HAP-1 (cell line): ENCODE measurements around the gene NDUFB11.

Source experiments
- DNase-seq, 2 experiments: peaks; one replicate each; pipeline ENCODE4 v3.0.0-alpha.2; 2016 to 2020; ENCODE audit warnings: low spot score in 2 of 2
- H3K27me3 ChIP-seq: fragments of 250-450 bp; sonication (Bioruptor Pico); 2 replicates; pipeline ENCODE4 v1.5.1; 2020; ENCODE audit warnings: low read depth, mild to moderate bottlenecking, moderate library complexity
- H3K36me3 ChIP-seq: fragments of 250-450 bp; sonication (Bioruptor Pico); replicated peaks from 2 replicates; pipeline ENCODE4 v1.5.1; 2020; ENCODE audit warnings: mild to moderate bottlenecking
- H3K4me1 ChIP-seq: fragments of 250-450 bp; sonication (Bioruptor Pico); 2 replicates; pipeline ENCODE4 v1.5.1; 2020; ENCODE audit warnings: mild to moderate bottlenecking
- H3K4me3 ChIP-seq: fragments of 250-450 bp; sonication (Bioruptor Pico); 2 replicates; pipeline ENCODE4 v1.5.1; 2020; ENCODE audit warnings: mild to moderate bottlenecking, moderate library complexity
- H3K9me3 ChIP-seq: fragments of 250-450 bp; sonication (Bioruptor Pico); 2 replicates; pipeline ENCODE4 v1.5.1; 2020; ENCODE audit warnings: mild to moderate bottlenecking, moderate library complexity
- in situ Hi-C: fragments of 300-500 bp; cut with MboI; formaldehyde crosslinking; loops from 3 replicates; pipeline ENCODE4 v1.14.3; 2020; ENCODE audit warnings: low sequenced_read_pairs, inconsistent platforms, mixed read lengths

Gene NDUFB11

GRCh38 chrX:47170861-47171692, 26.6 kb upstream of the NDUFB11 start:
- peaks cover 72% of the 10 kb centered on the region for H3K36me3 ChIP-seq
- no peak for DNase-seq
- H3K4me3 ChIP-seq, result no peak overlapping the region
- H3K27me3 ChIP-seq, result no peaks in the 10 kb centered on the region
- H3K4me1 ChIP-seq, result no peaks in the 10 kb centered on the region
- in situ Hi-C loops, result no loop called here
- H3K9me3 ChIP-seq, result no peaks in the 10 kb centered on the region

- Histone ChIP-seq H3K4me3 (no peak overlapping the region), H3K36me3 (peaks cover 64% of the 10 kb centered on the region), H3K27me3 (no peaks in the 10 kb centered on the region), H3K9me3 (no peaks in the 10 kb centered on the region), H3K4me1 (no peaks in the 10 kb centered on the region)
- DNase-seq, result no peak
- in situ Hi-C loops, result no loop called here
These were observed 25.4 kb upstream of the NDUFB11 start for GRCh38 chrX:47169726-47170515.

- Histone ChIP-seq H3K36me3 (peaks cover 58% of the 10 kb centered on the region), H3K9me3 (no peaks in the 10 kb centered on the region), H3K4me3 (no peak overlapping the region), H3K27me3 (no peaks in the 10 kb centered on the region), H3K4me1 (no peaks in the 10 kb centered on the region)
- in situ Hi-C loops, result no loop called here
- no peak for DNase-seq
These were observed 24.8 kb upstream of the NDUFB11 start for GRCh38 chrX:47169273-47169672.

DNA sequence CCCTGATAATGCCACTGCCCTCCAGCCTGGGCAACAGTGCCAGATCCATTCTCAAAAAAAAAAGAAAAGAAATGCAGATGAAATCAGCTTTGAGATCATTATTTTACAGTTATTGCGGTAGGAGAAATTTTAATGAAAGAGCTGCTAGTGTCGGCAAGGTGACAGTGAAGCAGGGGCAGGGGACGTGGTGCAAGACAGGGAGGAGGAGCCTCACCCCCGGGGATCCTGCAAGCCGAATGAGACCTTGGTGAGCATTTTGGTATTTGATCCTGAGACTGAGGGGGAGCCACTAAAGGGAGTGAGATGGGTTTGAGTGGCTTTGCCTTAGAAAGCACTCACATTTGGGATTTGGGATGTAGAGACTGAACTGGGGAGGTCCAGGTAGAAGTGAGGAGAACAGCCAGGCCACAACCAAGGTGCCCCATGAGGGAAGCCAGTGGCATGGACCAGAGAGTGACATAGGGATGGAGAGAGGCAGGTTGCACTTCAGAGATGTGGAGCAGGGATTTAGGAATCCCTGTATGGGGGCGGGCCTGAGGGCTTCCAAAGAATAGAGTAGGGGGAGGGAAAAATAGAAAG, 24.1 kb upstream of the NDUFB11 start:
- Histone ChIP-seq H3K36me3 (peaks cover 52% of the 10 kb centered on the region), H3K4me3 (no peak overlapping the region), H3K4me1 (no peaks in the 10 kb centered on the region), H3K9me3 (no peaks in the 10 kb centered on the region), H3K27me3 (no peaks in the 10 kb centered on the region)
- in situ Hi-C loops, result no loop called here
- DNase-seq, result no peak

GRCh38 chrX:47166126-47166525, 21.6 kb upstream of the NDUFB11 start:
- no peaks in the 10 kb centered on the region for H3K9me3 ChIP-seq
- no peak overlapping the region for H3K4me3 ChIP-seq
- in situ Hi-C loops, result no loop called here
- no peaks in the 10 kb centered on the region for H3K27me3 ChIP-seq
- DNase-seq, result no peak
- H3K36me3 ChIP-seq, result peaks cover 43% of the 10 kb centered on the region
- H3K4me1 ChIP-seq, result no peaks in the 10 kb centered on the region

GRCh38 chrX:47164420-47164819, 19.9 kb upstream of the NDUFB11 start:
- Histone ChIP-seq H3K27me3 (no peaks in the 10 kb centered on the region), H3K9me3 (no peaks in the 10 kb centered on the region), H3K4me1 (no peaks in the 10 kb centered on the region), H3K36me3 (peaks cover 28% of the 10 kb centered on the region), H3K4me3 (no peak overlapping the region)
- no peak for DNase-seq
- in situ Hi-C loops, result no loop called here

- no peak for DNase-seq
- no peaks in the 10 kb centered on the region for H3K9me3 ChIP-seq
- in situ Hi-C loops, result no loop called here
- no peak overlapping the region for H3K4me3 ChIP-seq
- no peaks in the 10 kb centered on the region for H3K4me1 ChIP-seq
- no peaks in the 10 kb centered on the region for H3K27me3 ChIP-seq
- H3K36me3 ChIP-seq, result peaks cover 25% of the 10 kb centered on the region
These were observed 18.6 kb upstream of the NDUFB11 start for GRCh38 chrX:47162927-47163583.

DNA sequence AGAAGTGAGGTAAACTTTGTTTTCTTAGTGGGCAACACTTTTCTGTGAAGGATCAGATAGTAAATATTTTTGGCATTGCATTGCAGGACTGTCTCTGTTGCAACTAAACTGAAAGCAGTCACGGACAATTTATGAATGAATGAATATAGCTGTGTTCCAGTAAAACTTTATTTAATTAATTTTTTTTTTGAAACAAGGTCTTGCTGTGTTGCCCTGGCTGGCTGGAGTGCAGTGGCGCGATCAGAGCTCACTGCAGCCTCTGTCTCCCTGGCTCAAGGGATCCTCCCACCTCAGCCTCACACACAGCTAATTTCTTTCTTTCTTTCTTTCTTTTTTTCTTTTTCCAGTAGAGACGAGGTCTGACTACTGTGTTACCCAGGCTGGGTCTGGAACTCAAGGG, 16.3 kb upstream of the NDUFB11 start:
- in situ Hi-C loops, result no loop called here
- peaks cover 48% of the 10 kb centered on the region for H3K36me3 ChIP-seq

DNA sequence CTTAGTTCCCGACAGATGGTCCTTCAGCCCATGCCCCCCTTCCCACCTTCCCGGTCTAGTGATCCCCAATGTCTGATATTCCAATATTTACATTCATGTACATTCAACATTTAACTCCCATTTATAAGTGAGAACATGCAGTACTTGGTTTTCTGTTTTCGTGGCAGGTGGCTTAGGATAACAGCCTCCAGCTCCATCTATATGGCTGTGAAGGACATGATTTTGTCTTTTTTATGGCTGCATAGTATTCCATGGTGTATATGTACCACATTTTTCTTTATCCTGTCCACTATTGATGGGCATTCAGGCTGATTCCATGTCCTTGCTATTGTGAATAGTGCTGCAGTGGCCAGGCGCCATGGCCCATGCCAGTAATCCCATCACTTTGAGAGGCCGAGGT, 14.3 kb upstream of the NDUFB11 start:
- no peaks in the 10 kb centered on the region for H3K27me3 ChIP-seq
- no peak for DNase-seq
- no peaks in the 10 kb centered on the region for H3K9me3 ChIP-seq
- in situ Hi-C loops, result no loop called here
- H3K36me3 ChIP-seq, result peaks cover 64% of the 10 kb centered on the region
- no peaks in the 10 kb centered on the region for H3K4me1 ChIP-seq
- H3K4me3 ChIP-seq, result no peak overlapping the region

More for the DNA sequence above, 16.3 kb upstream of the NDUFB11 start:
- no peak overlapping the region for H3K4me3 ChIP-seq
- H3K9me3 ChIP-seq, result no peaks in the 10 kb centered on the region
- H3K27me3 ChIP-seq, result no peaks in the 10 kb centered on the region
- DNase-seq, result no peak
- H3K4me1 ChIP-seq, result no peaks in the 10 kb centered on the region

GRCh38 chrX:47158131-47158530, 13.6 kb upstream of the NDUFB11 start:
- Histone ChIP-seq H3K36me3 (peaks cover 70% of the 10 kb centered on the region), H3K9me3 (no peaks in the 10 kb centered on the region), H3K27me3 (no peaks in the 10 kb centered on the region)

DNA sequence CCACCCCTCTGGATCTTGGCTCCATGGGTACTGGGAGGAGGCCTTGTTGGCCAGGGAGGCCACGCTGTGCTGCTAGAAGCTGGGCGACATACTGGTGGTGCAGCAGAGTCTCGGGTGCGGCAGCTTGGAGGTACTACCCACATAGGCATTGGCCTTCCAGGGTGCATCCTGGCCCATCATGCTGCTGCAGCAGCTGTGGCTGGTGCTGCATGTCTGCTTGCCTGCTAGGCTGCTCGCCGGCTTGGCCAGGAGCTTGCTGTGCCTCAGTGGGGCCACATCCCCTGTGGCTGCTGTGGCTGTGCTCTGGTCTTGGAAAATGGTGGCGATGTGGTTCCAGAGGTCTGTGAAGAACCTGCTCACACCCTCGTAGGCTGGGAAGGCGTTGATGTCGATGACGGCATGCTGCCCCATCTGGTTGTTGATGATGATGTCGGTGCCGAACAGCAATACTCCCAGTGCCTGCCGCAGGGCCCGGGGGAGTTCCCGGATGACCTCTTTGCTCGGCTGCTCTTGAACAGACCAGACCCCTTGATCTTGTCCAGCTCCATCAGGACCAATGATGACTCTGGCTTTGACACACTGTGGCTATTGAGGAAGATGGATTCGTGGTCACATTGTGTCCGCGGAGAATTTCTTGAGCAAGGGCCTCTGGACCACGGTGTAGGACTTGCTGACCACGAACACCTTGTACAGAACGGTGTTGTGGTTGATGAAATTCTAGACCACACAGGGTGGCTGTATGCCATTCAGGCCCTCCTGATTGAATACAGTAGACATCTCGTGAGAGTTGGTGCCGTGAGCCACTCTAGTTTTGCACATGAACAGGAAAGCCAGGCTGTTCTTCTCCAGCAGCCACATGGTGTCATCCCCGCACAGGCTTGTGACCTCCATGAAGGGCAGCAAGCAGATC, 12.4 kb upstream of the NDUFB11 start:
- no peak for DNase-seq
- peaks cover 70% of the 10 kb centered on the region for H3K36me3 ChIP-seq

More at GRCh38 chrX:47158131-47158530, 13.6 kb upstream of the NDUFB11 start:
- no peak overlapping the region for H3K4me3 ChIP-seq
- H3K4me1 ChIP-seq, result no peaks in the 10 kb centered on the region
- in situ Hi-C loops, result no loop called here
- no peak for DNase-seq

GRCh38 chrX:47151435-47151834, 6.9 kb upstream of the NDUFB11 start:
- no peaks in the 10 kb centered on the region for H3K4me1 ChIP-seq
- peaks cover 74% of the 10 kb centered on the region for H3K36me3 ChIP-seq
- no peak for DNase-seq
- H3K9me3 ChIP-seq, result no peaks in the 10 kb centered on the region
- H3K4me3 ChIP-seq, result no peak overlapping the region
- H3K27me3 ChIP-seq, result no peaks in the 10 kb centered on the region
- in situ Hi-C loops, result no loop called here

More for the DNA sequence above, 12.4 kb upstream of the NDUFB11 start:
- no peaks in the 10 kb centered on the region for H3K4me1 ChIP-seq
- no peaks in the 10 kb centered on the region for H3K9me3 ChIP-seq
- H3K4me3 ChIP-seq, result no peak overlapping the region
- no peaks in the 10 kb centered on the region for H3K27me3 ChIP-seq
- in situ Hi-C loops, result no loop called here

GRCh38 chrX:47148946-47149345, 4.4 kb upstream of the NDUFB11 start:
- in situ Hi-C loops, result no loop called here
- no peak for DNase-seq
- H3K4me3 ChIP-seq, result no peak overlapping the region
- peaks cover 56% of the 10 kb centered on the region for H3K36me3 ChIP-seq
- no peaks in the 10 kb centered on the region for H3K27me3 ChIP-seq
- no peaks in the 10 kb centered on the region for H3K9me3 ChIP-seq
- H3K4me1 ChIP-seq, result no peaks in the 10 kb centered on the region
